ENCODE measurements around the gene DUOX1.

The DUOX1 gene

GRCh38 chr15:45201869-45202268 lies 72.1 kb downstream of the DUOX1 start:
- no peak for TF ChIP-seq CTCF (IDR thresholded peaks at IDR 0.05)
- Histone ChIP-seq H3K4me3 (no peak overlapping the region), H3K27ac (peak overlapping the region in 1 of 2 donors; percentile 95)
- DNase-seq (ENCODE audit: low spot score): no peak

DNA sequence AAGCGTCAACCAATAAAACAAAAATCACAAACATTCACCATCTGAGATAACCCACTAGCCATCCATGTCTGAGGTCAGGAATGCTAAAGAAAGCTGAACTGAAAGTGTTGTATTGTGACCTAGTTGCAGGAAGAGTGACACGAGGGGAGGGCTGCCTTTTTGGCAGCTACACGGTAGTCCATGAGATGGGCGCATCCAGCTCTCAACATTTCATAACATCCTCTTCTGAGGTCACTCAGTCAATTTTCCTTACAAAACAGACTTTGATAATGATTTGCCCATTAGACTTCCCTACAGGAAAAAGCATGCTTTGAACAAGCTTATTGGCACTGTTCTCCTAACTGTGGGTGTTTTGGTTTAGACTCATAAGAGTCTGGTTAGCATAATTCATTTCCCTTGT lies 73.4 kb downstream of the DUOX1 start:
- peak overlapping the region in 1 of 2 donors; percentile 71 for H3K27ac ChIP-seq
- TF ChIP-seq CTCF (IDR thresholded peaks at IDR 0.05): no peak
- no peak overlapping the region for H3K4me3 ChIP-seq
- no peak for DNase-seq (ENCODE audit: low spot score)

- peak; percentile 28 for TF ChIP-seq CTCF (IDR thresholded peaks at IDR 0.05)
- Histone ChIP-seq H3K4me3 (no peak overlapping the region), H3K27ac (no peak overlapping the region)
- no peak for DNase-seq (ENCODE audit: low spot score)
These were observed 75.4 kb downstream of the DUOX1 start for GRCh38 chr15:45205192-45205591.

- TF ChIP-seq CTCF (IDR thresholded peaks at IDR 0.05): no peak
- DNase-seq (ENCODE audit: low spot score): no peak
- Histone ChIP-seq H3K4me3 (no peak overlapping the region), H3K27ac (no peak overlapping the region)
These were observed 82.7 kb downstream of the DUOX1 start for GRCh38 chr15:45212493-45212892.

Measured in coronary artery (tissue), 2 donors.